ENCODE measurements around the gene PPP1R16B.

The PPP1R16B gene

GRCh38 chr20:38880952-38881735, 75.6 kb downstream of the PPP1R16B start:
- DNase-seq = no peak

DNA sequence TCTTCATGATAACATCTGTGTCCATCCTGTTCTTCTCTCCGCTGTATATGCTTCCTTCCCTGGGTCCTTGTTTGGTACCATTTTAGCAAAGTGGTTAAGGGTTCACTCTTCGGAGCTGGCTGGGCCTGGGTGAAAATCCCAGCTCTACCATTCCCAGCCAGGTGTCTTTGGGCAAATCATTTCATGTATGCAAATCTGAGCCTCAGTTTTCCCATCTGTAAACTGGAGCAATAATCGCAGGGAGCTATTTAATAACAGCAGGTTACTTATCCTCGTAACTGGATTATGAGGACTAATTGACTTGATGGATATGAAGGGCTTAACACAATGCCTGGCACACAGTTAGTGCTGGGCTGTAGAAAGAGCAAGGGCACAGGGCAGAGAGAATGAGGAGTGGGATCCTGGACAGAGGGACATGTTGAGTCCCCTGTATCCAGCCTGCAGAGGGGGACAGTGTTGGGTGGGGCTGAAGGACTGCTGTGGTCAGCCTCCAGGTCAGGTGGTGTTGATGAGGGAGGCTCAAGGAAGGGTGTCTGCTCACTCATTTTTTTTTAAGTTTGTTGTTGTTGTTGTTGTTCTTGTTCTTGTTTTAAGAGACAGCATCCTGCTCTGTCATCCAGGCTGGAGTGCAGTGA, 76.4 kb downstream of the PPP1R16B start:
- no peak for DNase-seq

DNA sequence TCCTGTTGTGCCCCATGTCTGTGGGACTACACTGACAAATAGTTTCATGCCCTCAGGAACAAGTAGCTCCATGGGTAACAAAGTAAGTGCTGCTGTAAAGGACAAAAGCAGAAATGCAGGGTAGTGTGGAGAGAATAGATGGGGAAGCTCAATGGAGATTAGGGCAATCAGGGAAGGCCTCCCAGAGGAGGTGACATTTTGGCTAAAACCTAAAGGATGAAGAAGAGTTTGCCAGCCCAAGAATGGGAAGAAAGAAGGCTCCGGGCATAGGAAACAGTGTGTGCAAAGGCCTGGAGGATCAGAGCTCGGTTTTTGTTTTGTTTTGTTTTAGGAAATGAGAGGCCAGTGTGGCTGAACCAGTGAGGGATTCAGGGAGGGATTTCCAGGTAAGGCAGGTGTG, 77.1 kb downstream of the PPP1R16B start:
- no peak for DNase-seq

DNA sequence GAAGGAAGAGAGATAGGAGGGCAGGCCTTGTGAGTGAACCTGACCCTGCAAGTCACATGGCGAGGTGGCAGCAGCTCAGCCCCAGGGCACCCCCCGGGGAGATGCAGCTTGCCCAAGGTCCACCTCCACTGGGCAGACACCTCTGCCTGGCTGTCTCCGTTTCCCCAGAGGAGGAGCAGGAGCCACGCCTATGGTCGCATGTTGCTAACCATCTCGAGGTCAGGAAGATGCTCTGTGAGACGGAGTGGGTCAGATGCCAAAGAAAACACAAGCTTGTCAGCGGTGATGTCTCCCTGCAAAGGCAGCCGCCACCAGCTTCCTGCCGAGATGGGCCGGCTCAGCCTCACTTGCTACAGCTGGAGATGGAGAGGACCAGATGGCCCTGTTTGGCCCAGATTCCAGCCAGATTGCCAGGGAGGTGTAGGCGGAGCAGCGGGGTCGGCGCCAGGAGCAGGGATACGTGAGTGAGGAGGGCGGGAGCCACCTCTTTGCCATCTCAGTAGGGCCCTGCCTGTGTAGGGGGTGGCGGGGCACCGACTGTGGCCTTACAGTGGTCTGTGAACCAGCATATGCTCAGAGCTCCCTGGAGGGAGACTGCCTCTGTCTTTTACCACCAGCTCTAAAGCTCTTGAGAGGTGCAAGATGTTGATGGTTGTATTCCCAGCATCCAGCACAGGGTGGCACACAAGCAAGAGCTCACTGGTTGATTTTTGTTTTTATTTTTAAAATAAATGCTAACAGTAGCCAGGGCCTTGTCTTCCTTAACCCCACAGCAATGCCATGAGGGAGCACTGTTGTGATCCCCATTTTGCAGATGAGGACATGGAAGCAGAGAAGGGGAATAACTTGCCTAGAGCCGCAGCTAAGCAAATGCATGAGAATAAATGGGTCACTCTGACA, 77.8 kb downstream of the PPP1R16B start:
- peak; percentile 20 for DNase-seq

- no peak for DNase-seq
Observed at GRCh38 chr20:38883981-38884733, 78.7 kb downstream of the PPP1R16B start.

GRCh38 chr20:38885357-38885756, 79.9 kb downstream of the PPP1R16B start:
- DNase-seq = no peak

GRCh38 chr20:38888059-38888831, 82.7 kb downstream of the PPP1R16B start:
- DNase-seq = no peak

- no peak for DNase-seq
Observed at GRCh38 chr20:38889050-38889449, 83.6 kb downstream of the PPP1R16B start.

DNA sequence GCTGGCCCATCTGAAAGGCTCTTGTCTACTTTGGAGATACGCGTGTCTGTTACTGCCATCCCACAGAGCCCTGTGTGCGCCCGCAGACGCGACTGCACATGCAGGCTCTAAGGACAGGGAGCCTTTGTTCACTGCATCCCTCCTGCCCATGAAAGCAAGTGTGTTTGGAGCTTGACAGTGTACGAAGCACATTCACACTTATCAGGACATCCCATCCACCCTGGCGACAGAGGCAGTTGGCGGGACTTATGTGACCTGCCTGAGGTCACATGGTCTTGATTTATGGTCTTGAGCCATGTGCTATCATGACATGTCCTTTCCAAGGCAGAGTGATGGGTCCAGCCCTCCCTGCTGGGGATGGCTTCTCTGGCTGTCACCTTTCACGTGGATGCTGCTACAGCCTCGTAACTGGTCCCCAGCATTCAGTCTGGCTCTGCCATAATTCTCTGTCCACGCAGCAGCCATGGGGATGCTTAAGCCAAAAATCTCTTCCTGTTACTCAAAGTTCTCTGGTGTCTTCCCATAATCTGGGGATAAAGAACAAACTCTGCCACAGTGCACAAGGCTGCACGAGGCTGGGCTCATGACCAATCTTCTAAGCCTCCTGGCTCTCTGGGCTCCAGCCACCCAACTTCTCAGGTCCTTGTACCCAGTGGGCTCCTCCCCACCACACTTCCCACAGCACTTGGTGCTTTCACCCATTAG, 84.4 kb downstream of the PPP1R16B start:
- DNase-seq = no peak

- DNase-seq = no peak
Observed at GRCh38 chr20:38890497-38890818, 85.0 kb downstream of the PPP1R16B start.

DNA sequence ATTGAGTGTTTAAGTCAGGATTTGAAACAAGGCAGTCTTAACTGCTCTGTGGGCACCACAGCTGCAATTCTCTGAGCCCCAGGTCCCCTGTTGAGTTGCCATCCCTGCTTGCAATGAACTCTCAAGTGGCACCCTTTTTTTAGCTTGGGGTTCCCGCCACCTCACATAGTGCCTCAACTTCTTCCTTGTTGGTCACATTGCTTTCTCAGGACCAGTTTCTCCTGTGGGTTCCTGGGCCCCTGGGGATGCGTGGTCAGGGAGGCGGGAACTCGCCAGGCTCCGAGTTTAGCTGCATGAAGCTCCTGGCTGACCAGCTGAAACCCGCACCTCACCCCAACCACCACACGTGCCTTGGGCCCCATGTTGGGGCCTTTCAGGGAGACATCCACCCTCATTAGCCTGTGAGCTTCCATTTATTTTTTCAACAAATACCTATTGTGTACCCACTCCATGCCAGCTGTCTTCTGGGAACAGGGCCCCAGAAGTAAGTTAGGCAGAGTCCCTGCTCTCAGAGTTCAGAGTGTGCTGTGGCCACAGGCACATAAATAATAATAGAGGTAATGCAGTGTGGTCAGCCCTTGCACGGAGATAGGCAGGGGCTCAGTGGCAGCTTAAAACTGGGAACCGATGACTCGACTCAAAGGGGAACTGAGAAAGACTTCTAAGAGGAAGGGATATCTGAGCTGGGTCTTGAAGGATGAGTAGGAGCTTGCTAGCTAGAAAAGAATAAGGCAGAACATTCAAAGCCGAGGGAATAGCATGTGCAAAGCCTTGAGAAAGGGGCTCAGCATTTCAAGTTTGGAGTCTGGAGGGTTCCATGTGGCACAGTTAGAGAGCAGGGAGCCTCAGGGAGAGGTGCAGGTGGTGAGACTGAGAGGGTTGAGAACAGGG, 86.8 kb downstream of the PPP1R16B start:
- no peak for DNase-seq

DNA sequence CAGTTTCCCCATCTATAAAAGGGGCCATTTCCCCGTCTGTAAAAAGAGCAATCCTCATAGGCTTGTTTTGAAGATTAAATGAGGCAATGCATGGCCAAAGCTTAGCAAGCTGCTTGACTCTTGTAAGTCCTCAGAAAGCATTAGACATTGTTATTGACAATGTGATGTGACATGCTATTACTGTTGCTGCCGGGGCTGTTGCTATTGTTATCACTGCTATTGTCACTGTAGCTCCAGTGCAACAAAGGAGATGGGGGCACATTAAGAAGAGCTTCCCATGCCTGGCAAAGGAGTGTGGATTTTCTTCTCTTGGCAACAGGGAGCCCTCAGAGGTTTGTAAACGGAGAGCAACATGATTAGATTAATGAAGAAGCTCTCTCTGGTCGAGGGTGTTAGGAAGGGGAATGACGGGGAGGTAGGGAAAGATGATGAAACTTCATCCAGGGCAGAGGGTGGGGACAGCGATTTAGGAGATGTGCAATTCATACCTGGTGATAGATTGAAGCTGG, 87.6 kb downstream of the PPP1R16B start:
- no peak for DNase-seq

DNA sequence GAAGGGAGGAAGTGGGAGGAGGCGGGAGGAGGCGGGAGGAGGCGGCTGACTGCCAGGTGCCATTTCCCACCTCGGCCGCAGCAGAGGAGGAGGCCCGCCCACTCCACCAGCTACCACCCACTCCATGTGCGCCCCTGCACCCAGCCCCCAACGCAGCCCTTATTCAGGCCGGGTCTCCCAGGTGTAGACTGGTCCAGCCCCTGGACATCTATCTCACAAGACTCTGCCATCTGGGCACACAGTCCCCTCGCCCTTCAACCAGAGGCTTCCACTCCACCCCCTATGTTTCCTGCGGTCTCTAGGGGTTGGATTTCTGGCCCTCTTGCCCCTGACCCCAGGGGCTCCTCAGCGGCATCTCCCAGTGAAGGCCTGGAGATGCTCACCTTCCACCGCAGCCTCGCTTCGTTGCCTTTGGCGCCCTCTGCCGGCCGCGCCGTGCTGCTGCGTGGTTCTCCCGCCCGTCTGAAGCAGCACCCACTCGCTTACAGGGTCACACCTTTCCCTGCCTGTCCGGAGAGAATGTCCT, 88.1 kb downstream of the PPP1R16B start:
- DNase-seq = peak; percentile 83

DNA sequence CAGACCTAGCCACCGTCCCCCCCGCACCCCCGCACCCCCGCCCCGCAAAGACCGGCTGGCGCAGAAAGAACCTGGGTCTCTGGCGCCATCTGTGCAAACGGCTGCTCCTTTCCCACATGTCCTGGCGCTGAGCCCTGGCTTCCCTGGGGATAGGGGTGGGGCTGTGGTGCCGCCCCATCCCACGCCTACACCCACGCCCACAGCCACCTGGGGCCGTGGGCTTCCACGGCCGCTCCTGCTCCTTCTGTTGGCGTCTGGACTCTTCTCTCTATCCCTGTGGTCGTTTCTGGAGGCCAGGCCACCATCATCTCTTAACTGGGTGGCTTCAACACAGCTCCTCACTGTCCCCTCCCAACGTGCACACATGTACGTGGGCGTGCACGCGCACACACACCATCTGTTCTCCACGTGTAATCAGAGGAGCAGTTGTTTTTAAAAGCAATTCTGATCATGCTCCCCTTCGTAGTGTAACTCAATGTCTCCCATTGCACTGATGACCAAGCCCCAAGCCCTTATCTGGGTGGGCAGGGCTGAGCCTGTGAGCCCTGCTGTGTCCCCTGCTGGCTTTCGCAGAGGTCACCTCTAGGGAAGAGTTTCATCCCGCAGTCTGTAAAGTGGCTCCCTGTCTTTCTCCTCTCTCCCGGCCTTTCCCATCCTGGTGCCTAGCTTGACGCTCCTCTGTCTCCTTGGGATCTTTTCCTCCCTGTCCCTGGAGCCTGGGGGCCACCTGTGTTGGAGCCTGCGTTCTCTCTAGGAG, 88.8 kb downstream of the PPP1R16B start:
- no peak for DNase-seq

DNA sequence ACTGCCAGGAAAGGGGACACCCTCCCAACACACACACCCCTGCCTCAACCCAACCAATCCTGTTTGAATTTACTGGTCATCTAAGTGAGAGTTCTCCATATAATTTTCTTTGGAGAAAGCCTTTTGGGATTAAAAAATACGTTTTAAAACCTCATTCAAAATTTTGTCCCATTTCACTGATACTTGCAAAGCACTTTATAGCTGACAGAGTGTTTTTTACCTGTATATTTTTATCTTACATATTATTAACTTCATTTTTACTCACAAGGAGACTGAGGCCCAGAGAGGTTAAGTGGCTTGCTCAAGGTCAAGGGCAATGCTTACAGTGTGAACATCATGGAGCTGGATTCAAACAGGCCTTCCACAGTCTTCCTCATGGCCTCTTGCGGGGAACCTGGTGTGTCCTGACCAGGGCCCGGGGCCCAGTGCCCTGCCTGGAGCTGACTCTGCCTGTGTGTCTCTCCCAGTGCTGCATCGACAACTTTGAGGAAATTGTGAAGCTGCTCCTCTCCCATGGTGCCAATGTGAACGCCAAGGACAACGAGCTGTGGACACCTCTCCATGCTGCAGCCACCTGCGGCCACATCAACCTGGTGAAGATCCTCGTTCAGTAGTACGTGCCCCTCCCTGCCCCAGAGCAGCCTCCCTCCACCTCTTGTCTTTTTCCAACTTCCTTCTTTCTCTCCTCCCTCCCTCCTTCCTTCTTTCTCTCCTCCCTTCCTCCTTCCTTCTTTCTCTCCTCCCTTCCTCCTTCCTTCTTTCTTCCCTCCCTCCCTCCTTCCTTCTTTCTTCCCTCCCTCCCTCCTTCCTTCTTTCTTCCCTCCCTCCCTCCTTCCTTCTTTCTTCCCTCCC, 89.8 kb downstream of the PPP1R16B start:
- DNase-seq = no peak

- DNase-seq = no peak
Observed at GRCh38 chr20:38896009-38896594, 90.6 kb downstream of the PPP1R16B start.

- DNase-seq = no peak
Observed at GRCh38 chr20:38897267-38897666, 91.8 kb downstream of the PPP1R16B start.

- no peak for DNase-seq
Observed at GRCh38 chr20:38900606-38901005, 95.1 kb downstream of the PPP1R16B start.

Measured in NCI-H1105 treated with DMSO at 0.1 percent for 48 hours (cell line).